Lower lobe of right lung (tissue), 2 donors: ENCODE results near the gene FAM170B. TPM values are rescaled to one million over a fixed set of nuclear protein-coding genes. Genes with fewer than 3 reads are reported as not detected.

Experiments
- ATAC-seq, 2 donors: fragments of 200-7000 bp; cut with Tn5 transposase; one replicate each; pipeline ENCODE4 v1.9.1; 2020 to 2022; ENCODE audit warnings: mild to moderate bottlenecking in 2 of 2, moderate library complexity in 2 of 2
- DNase-seq: peaks from one replicate; pipeline ENCODE4 v3.0.0-alpha.2; 2020
- H3K27ac ChIP-seq: fragments of 200-600 bp; one replicate; pipeline ENCODE4 v1.8.0; 2022
- H3K27me3 ChIP-seq: fragments of 200-600 bp; one replicate; pipeline ENCODE4 v1.8.0; 2022; ENCODE audit warnings: low read depth
- H3K36me3 ChIP-seq: fragments of 200-600 bp; one replicate; pipeline ENCODE4 v1.8.0; 2022; ENCODE audit warnings: mild to moderate bottlenecking
- H3K4me1 ChIP-seq: fragments of 200-600 bp; one replicate; pipeline ENCODE4 v1.8.0; 2022
- H3K4me3 ChIP-seq: fragments of 200-600 bp; one replicate; pipeline ENCODE4 v1.8.0; 2022; ENCODE audit warnings: mild to moderate bottlenecking
- H3K9me3 ChIP-seq: fragments of 200-600 bp; one replicate; pipeline ENCODE4 v1.8.0; 2022
- CTCF ChIP-seq: fragments of 200-600 bp; IDR thresholded peaks from one replicate; pipeline ENCODE4 v1.8.0; 2022; ENCODE audit warnings: antibody characterized with exemption, mild to moderate bottlenecking
- intact Hi-C: fragments of 100-400 bp; cut with DNase I; formaldehyde crosslinking; loops from one replicate; pipeline ENCODE4 v1.11.0; 2022
- total RNA-seq: library from RNA; stranded (reverse); fragmentation: NEBNext Ultra II Directional; extraction: Animal tissue kit (Norgen Biotek cat#: 25700); gene quantifications from one replicate; pipeline ENCODE4 v1.2.1, GENCODE V29; 2021
- donor health status: DM: no; HTN: yes; CAD: no; lungs with severe emphysema.

FAM170B gene
- total RNA-seq, 1 donor from 2014 or later, result not detected

GRCh38 chr10:49153115-49153514 lies 19.3 kb upstream of the FAM170B start:
- Histone ChIP-seq H3K36me3 (no peaks in the 10 kb centered on the region), H3K27me3 (no peaks in the 10 kb centered on the region), H3K9me3 (no peaks in the 10 kb centered on the region), H3K4me3 (no peak overlapping the region), H3K4me1 (no peaks in the 10 kb centered on the region), H3K27ac (no peak overlapping the region)
- TF ChIP-seq CTCF, result no peak
- DNase-seq (no peak), ATAC-seq (no peak)
- intact Hi-C loops, result no loop called here

GRCh38 chr10:49152663-49153062 lies 18.8 kb upstream of the FAM170B start:
- ATAC-seq (no peak), DNase-seq (no peak)
- H3K27me3 ChIP-seq, result no peaks in the 10 kb centered on the region
- H3K4me3 ChIP-seq, result no peak overlapping the region
- no peaks in the 10 kb centered on the region for H3K36me3 ChIP-seq
- no peak overlapping the region for H3K27ac ChIP-seq
- intact Hi-C loops, result no loop called here
- H3K4me1 ChIP-seq, result no peaks in the 10 kb centered on the region
- peaks cover 3% of the 10 kb centered on the region for H3K9me3 ChIP-seq
- TF ChIP-seq CTCF, result no peak

- H3K36me3 ChIP-seq, result no peaks in the 10 kb centered on the region
- ATAC-seq (no peak), DNase-seq (no peak)
- H3K9me3 ChIP-seq, result peaks cover 8% of the 10 kb centered on the region
- no peak for TF ChIP-seq CTCF
- no peak overlapping the region for H3K27ac ChIP-seq
- H3K27me3 ChIP-seq, result no peaks in the 10 kb centered on the region
- intact Hi-C loops, result no loop called here
- H3K4me1 ChIP-seq, result no peaks in the 10 kb centered on the region
- no peak overlapping the region for H3K4me3 ChIP-seq
Observed at GRCh38 chr10:49152037-49152436, 18.2 kb upstream of the FAM170B start.

DNA sequence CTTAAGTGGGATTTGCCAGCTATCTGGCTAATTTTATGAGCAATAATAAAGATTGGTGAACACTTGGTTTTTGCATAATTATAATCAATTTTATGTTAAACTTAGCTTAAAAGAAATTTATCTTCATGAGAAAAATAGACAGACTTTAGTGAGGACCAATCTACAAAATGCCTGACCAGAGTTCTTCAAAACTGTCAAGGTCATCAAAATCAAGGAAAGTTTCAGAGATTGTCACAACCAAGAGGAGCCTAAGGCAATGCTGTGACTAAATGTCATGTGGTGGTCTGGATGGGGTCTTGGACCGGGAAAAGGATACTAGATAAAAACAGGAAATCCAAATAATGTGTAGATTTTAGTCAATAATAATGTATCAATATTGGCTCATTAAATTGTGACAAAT lies 17.7 kb upstream of the FAM170B start:
- ATAC-seq (no peak), DNase-seq (no peak)
- no peaks in the 10 kb centered on the region for H3K36me3 ChIP-seq
- no peak overlapping the region for H3K4me3 ChIP-seq
- H3K27me3 ChIP-seq, result no peaks in the 10 kb centered on the region
- H3K9me3 ChIP-seq, result peaks cover 8% of the 10 kb centered on the region
- TF ChIP-seq CTCF, result no peak
- intact Hi-C loops, result no loop called here
- no peak overlapping the region for H3K27ac ChIP-seq
- no peaks in the 10 kb centered on the region for H3K4me1 ChIP-seq

DNA sequence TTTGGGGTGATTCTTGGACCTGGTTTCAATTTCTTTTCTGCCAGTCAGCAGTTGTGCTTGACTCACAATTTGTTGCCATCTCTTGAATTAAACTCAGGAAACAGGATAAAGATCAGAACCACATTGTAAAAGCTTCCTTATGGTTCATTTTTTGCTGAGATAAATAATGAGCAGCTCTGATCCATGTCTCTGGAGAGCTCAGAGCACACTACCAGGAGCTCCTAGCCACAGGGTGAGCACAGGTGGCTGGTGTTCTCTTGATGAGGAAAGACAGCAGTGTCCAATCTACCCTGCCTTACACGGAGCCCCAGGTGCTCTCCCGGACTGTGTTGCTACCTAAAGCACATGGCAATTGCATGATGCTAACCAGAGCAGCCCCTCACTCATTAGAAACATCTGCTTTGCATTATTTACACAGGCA lies 17.2 kb upstream of the FAM170B start:
- H3K4me3 ChIP-seq, result no peak overlapping the region
- no peaks in the 10 kb centered on the region for H3K36me3 ChIP-seq
- H3K27me3 ChIP-seq, result no peaks in the 10 kb centered on the region
- H3K9me3 ChIP-seq, result peaks cover 8% of the 10 kb centered on the region
- no peak for DNase-seq
- no peaks in the 10 kb centered on the region for H3K4me1 ChIP-seq
- no peak for TF ChIP-seq CTCF
- no peak overlapping the region for H3K27ac ChIP-seq
- intact Hi-C loops, result no loop called here
- ATAC-seq, result no peak

GRCh38 chr10:49150426-49150825 lies 16.6 kb upstream of the FAM170B start:
- ATAC-seq (no peak), DNase-seq (no peak)
- no peak overlapping the region for H3K27ac ChIP-seq
- H3K4me1 ChIP-seq, result no peaks in the 10 kb centered on the region
- no peaks in the 10 kb centered on the region for H3K27me3 ChIP-seq
- H3K9me3 ChIP-seq, result peaks cover 8% of the 10 kb centered on the region
- TF ChIP-seq CTCF, result no peak
- H3K36me3 ChIP-seq, result no peaks in the 10 kb centered on the region
- H3K4me3 ChIP-seq, result no peak overlapping the region
- intact Hi-C loops, result no loop called here
